ENCODE measurements around the gene GPR82.

GRCh38 chrX:41695426-41695825, 28.6 kb upstream of the GPR82 start:
- no peak for TF ChIP-seq ZBTB33 (IDR thresholded peaks at IDR 0.05)
- no peak for TF ChIP-seq SREBF2 (IDR thresholded peaks at IDR 0.05; ENCODE audit: low read length)
- no peak for TF ChIP-seq YY1 (IDR thresholded peaks at IDR 0.05; ENCODE audit: low read depth, low read length)
- TF ChIP-seq EGR1 (IDR thresholded peaks at IDR 0.05; ENCODE audit: borderline replicate concordance in 1 of 2, low read depth in 2 of 2, low read length in 2 of 2) = no peak
- TF ChIP-seq BHLHE40 (IDR thresholded peaks at IDR 0.05; ENCODE audit: borderline replicate concordance in 1 of 2, low read depth in 2 of 2, low read length in 1 of 2) = no peak
- no peak for TF ChIP-seq CTCF (IDR thresholded peaks at IDR 0.05 in 2 of 3, conservative IDR thresholded peaks at IDR 0.05 in 1 of 3; ENCODE audit: control insufficient read depth in 2 of 3, extremely low read depth in 1 of 3, insufficient read depth in 1 of 3, low read depth in 3 of 3, low read length in 3 of 3)
- TF ChIP-seq HDAC6 (IDR thresholded peaks at IDR 0.05; ENCODE audit: unreplicated experiment) = no peak
- TF ChIP-seq SMAD1 (IDR thresholded peaks at IDR 0.05; ENCODE audit: low read depth, partially characterized antibody) = no peak
- no peak for TF ChIP-seq HDAC2 (IDR thresholded peaks at IDR 0.05)
- no peak for TF ChIP-seq RB1 (IDR thresholded peaks at IDR 0.05; ENCODE audit: borderline replicate concordance)
- TF ChIP-seq RAD51 (IDR thresholded peaks at IDR 0.05) = no peak

Measured in GM12878 (cell line).